Colonic mucosa (tissue), 4 donors: ENCODE results near the gene TMEM171. TPM values are rescaled to one million over a fixed set of nuclear protein-coding genes. Genes with fewer than 3 reads are reported as not detected.

ENCODE experiments used
- DNase-seq: peaks from one replicate; pipeline ENCODE4 v3.0.0-alpha.2; 2020
- H3K27ac ChIP-seq: fragments of 200-600 bp; one replicate; pipeline ENCODE4 v1.8.0; 2021
- H3K27me3 ChIP-seq: fragments of 200-600 bp; one replicate; pipeline ENCODE4 v1.8.0; 2021
- H3K36me3 ChIP-seq: fragments of 200-600 bp; one replicate; pipeline ENCODE4 v1.8.0; 2021
- H3K4me1 ChIP-seq: fragments of 200-600 bp; one replicate; pipeline ENCODE4 v1.8.0; 2021; ENCODE audit warnings: mild to moderate bottlenecking
- H3K4me3 ChIP-seq: fragments of 200-600 bp; one replicate; pipeline ENCODE4 v1.8.0; 2021
- H3K9ac ChIP-seq, 2 donors: one replicate each; pipeline ENCODE4 v1.7.0; 2013; ENCODE audit warnings: control low read depth in 2 of 2, low read depth in 2 of 2, low read length in 2 of 2
- H3K9me3 ChIP-seq: fragments of 200-600 bp; one replicate; pipeline ENCODE4 v1.8.0; 2021
- CTCF ChIP-seq: fragments of 200-600 bp; IDR thresholded peaks from one replicate; pipeline ENCODE4 v1.8.0; 2022; ENCODE audit warnings: antibody characterized with exemption, mild to moderate bottlenecking
- intact Hi-C: fragments of 100-400 bp; cut with DNase I; formaldehyde crosslinking; loops from one replicate; pipeline ENCODE4 v1.14.1; 2022
- total RNA-seq, 2 donors: library from RNA; stranded (reverse); fragmentation: NEBNext Ultra II Directional in 1 of 2; extraction: Animal tissue kit (Norgen Biotek cat#: 25700) in 1 of 2; gene quantifications; one replicate each; pipeline ENCODE4 v1.2.1, GENCODE V29; 2021
- donor health status: healthy.
- donor health status: DM: no; HTN: no; CAD: no.
- donor health status: DM: no; HTN: no; CAD: no.

TMEM171 gene
- total RNA-seq, 2 donors from 2014 or later, result 69.3 to 121 TPM

- Histone ChIP-seq H3K9ac (no peak overlapping the region), H3K4me3 (no peak overlapping the region), H3K36me3 (no peaks in the 10 kb centered on the region), H3K9me3 (no peaks in the 10 kb centered on the region), H3K27ac (no peak overlapping the region), H3K4me1 (no peaks in the 10 kb centered on the region), H3K27me3 (no peaks in the 10 kb centered on the region)
- no peak for DNase-seq
- TF ChIP-seq CTCF, result no peak
- intact Hi-C loops, result no loop called here
These were observed 16.0 kb upstream of the TMEM171 start for GRCh38 chr5:73104326-73104725.

DNA sequence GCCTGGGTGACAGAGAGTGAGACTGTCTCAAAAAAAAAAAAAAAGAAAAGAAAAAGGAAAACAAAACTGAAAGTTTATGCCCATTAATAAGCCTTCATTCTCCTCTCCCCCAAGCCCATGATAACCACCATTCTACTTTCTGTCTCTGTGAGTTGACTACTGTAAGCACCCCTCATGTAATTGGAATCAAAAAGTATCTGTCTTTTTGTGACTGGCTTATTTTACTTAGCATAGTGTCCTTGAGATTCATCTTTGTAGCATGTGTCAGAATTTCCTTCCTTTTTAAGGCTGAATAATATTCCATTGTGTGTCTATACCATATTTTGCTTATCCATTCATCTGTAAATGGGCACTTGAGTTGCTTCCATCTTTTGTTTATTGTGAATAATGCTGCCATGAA is 14.0 kb upstream of the TMEM171 start:
- DNase-seq, result no peak
- TF ChIP-seq CTCF, result no peak
- no peaks in the 10 kb centered on the region for H3K36me3 ChIP-seq
- no peaks in the 10 kb centered on the region for H3K9me3 ChIP-seq
- no peak overlapping the region for H3K9ac ChIP-seq
- H3K4me1 ChIP-seq, result no peaks in the 10 kb centered on the region
- no peak overlapping the region for H3K27ac ChIP-seq
- no peak overlapping the region for H3K4me3 ChIP-seq
- intact Hi-C loops, result no loop called here
- H3K27me3 ChIP-seq, result no peaks in the 10 kb centered on the region

DNA sequence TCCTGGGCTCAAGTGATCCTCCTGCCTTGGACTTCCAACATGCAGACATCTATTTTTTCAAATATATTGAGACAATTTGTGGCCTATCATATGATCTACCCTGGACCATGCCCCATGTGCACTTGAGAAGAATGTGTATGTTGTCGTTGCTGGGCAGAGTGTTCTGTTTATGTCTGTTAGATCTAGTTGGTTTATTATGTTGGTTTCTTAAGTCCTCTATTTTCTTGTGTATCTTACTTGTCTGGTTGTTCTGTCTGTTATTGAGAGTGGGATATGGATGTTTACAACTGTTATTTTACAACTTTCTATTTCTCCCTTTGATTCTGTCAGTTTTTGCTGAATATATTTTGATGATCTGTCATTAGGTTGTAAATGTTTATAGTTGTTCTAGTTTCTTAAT is 10.2 kb upstream of the TMEM171 start:
- Histone ChIP-seq H3K9me3 (no peaks in the 10 kb centered on the region), H3K27me3 (no peaks in the 10 kb centered on the region), H3K9ac (no peak overlapping the region), H3K4me3 (no peak overlapping the region), H3K4me1 (no peaks in the 10 kb centered on the region), H3K27ac (no peak overlapping the region), H3K36me3 (no peaks in the 10 kb centered on the region)
- intact Hi-C loops, result no loop called here
- TF ChIP-seq CTCF, result no peak
- no peak for DNase-seq

DNA sequence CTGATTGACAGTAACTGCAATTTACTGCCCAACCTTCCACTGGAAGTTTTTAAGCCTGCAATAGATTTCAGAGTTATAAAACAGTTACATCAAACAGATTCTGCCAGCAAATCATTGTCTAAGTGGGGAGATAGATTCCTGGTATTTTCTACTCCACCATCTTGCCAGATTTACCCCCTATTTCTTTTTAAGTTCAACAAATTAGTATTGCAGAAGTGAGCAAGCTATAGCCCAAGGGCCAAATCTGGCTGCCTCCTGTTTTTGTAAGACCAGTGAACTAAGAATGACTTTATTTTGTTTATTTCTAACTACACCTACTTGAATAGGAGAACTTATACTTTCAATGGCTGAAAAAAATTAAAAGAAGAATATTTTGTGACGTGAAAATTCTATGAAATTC is 8.8 kb upstream of the TMEM171 start:
- DNase-seq, result no peak
- no peaks in the 10 kb centered on the region for H3K36me3 ChIP-seq
- no peaks in the 10 kb centered on the region for H3K27me3 ChIP-seq
- H3K27ac ChIP-seq, result no peak overlapping the region
- no peak overlapping the region for H3K9ac ChIP-seq
- no peak overlapping the region for H3K4me3 ChIP-seq
- intact Hi-C loops, result no loop called here
- no peak for TF ChIP-seq CTCF
- H3K9me3 ChIP-seq, result no peaks in the 10 kb centered on the region
- no peaks in the 10 kb centered on the region for H3K4me1 ChIP-seq

DNA sequence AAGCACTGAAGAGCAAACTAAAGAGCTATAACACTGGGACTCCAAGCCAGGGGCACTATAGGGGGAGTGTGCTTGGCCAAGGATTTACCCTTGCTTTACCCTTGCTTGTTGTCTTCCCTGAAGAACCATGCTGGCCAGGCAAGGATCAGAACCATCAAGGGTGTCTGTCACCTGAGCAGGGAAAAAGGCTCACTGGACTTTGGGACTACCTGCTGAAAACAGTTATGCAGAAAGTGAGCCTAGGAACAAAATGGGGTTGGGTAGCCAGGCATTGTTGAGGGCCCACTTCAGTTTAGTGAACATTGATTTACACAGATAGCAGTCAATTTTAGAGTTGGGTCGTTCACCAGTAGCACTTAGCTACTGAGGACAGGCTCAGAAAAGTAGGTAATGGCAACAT is 8.0 kb upstream of the TMEM171 start:
- no peak for DNase-seq
- Histone ChIP-seq H3K36me3 (no peaks in the 10 kb centered on the region), H3K4me3 (no peak overlapping the region), H3K27ac (no peak overlapping the region), H3K9ac (no peak overlapping the region), H3K4me1 (no peaks in the 10 kb centered on the region), H3K27me3 (no peaks in the 10 kb centered on the region), H3K9me3 (no peaks in the 10 kb centered on the region)
- TF ChIP-seq CTCF, result no peak
- intact Hi-C loops, result no loop called here
